Measurements from ENCODE around the gene SIN3A. TPM values are rescaled to one million over a fixed set of nuclear protein-coding genes. Genes with fewer than 3 reads are reported as not detected.
"Not testable (repeated sequence)": the region's sequence is repeated elsewhere in the genome, so short reads cannot be mapped to it uniquely, and the experiment has no call there.

SIN3A gene
- total RNA-seq, 2 experiments from 2014 or later: 85.9 to 86.7 TPM

GRCh38 chr15:75349851-75350588 lies 101.5 kb downstream of the SIN3A start:
- ChIA-PET CTCF (interaction anchor here (1.5 to 1.6 kb wide), 2 partner anchors 18 to 101 kb away, joined by 3 read pairs; partner anchors contain the start of gene SIN3A), POLR2A (interaction anchor here (1.1 kb wide), 1 partner anchor 102 kb away, joined by 3 read pairs; the partner anchor contains the start of gene SIN3A)

GRCh38 chr15:75349351-75349669 lies 102.2 kb downstream of the SIN3A start:
- ChIA-PET CTCF (interaction anchor here (0.5 to 1.5 kb wide), 2 partner anchors 52 to 102 kb away, joined by 3 read pairs; partner anchors contain the start of gene SIN3A), POLR2A (interaction anchor here (1.1 kb wide), 1 partner anchor 102 kb away, joined by 3 read pairs; the partner anchor contains the start of gene SIN3A)

- CTCF ChIA-PET: interaction anchor here (0.5 to 1.5 kb wide), 3 partner anchors 20 to 102 kb away, joined by 3 read pairs; partner anchors contain the start of genes MAN2C1 and SIN3A
- POLR2A ChIA-PET: interaction anchor here (0.5 to 1.2 kb wide), 4 partner anchors 19 to 293 kb away, joined by 3 to 4 read pairs (median 4); partner anchors contain the start of gene SIN3A
Measured at GRCh38 chr15:75348562-75349350, 102.7 kb downstream of the SIN3A start.

- CTCF ChIA-PET: interaction anchor here (1.0 to 1.2 kb wide), 2 partner anchors 12 to 20 kb away, joined by 3 to 4 read pairs; partner anchors contain the start of genes COMMD4 and MAN2C1
- POLR2A ChIA-PET: interaction anchor here (0.5 to 1.6 kb wide), 5 partner anchors 11 to 946 kb away, joined by 3 to 5 read pairs (median 4); no protein-coding TSS in a partner anchor
Measured at GRCh38 chr15:75348034-75348561, 103.4 kb downstream of the SIN3A start.

GRCh38 chr15:75347222-75348033 lies 104.1 kb downstream of the SIN3A start:
- ChIA-PET CTCF (interaction anchor here (1.0 to 1.2 kb wide), 2 partner anchors 11 to 21 kb away, joined by 3 to 4 read pairs; partner anchors contain the start of genes COMMD4 and MAN2C1), POLR2A (interaction anchor here (0.6 to 1.6 kb wide), 4 partner anchors 11 to 945 kb away, joined by 3 to 5 read pairs (median 4); no protein-coding TSS in a partner anchor)

- CTCF ChIA-PET: no interaction called here
- POLR2A ChIA-PET: interaction anchor here (1.6 kb wide), 1 partner anchor 10 kb away, joined by 5 read pairs; no protein-coding TSS in a partner anchor
Measured at GRCh38 chr15:75346796-75347221, 104.7 kb downstream of the SIN3A start, which contains the start of gene NEIL1. Gene NEIL1, plus strand, starts transcription at chr15:75347039. Its CDS starts 1,867 bp downstream, at chr15:75348906.

GRCh38 chr15:75343953-75344352 lies 107.5 kb downstream of the SIN3A start:
- POLR2A ChIA-PET, CTCF ChIA-PET: not testable (repeated sequence)

GRCh38 chr15:75342221-75342620 lies 109.3 kb downstream of the SIN3A start:
- CTCF ChIA-PET: interaction anchor here (0.5 kb wide), 1 partner anchor 258 kb away, joined by 3 read pairs; no protein-coding TSS in a partner anchor
- POLR2A ChIA-PET: no interaction called here

- ChIA-PET POLR2A (no interaction called here), CTCF (interaction anchor here (1.3 kb wide), 1 partner anchor 13 kb away, joined by 3 read pairs; no protein-coding TSS in a partner anchor)
Measured at GRCh38 chr15:75339531-75340240, 111.8 kb downstream of the SIN3A start.

- CTCF ChIA-PET: no interaction called here
- POLR2A ChIA-PET: no interaction called here
Measured at GRCh38 chr15:75338661-75339240, 112.7 kb downstream of the SIN3A start.

- ChIA-PET POLR2A (interaction anchor here (0.6 to 1.0 kb wide), 3 partner anchors 12 to 261 kb away, joined by 3 to 5 read pairs (median 3); partner anchors contain the start of genes MAN2C1 and NEIL1), CTCF (interaction anchor here (0.6 to 2.1 kb wide), 3 partner anchors 12 to 32 kb away, joined by 4 to 6 read pairs (median 5); no protein-coding TSS in a partner anchor)
Measured at GRCh38 chr15:75335705-75336355, 115.7 kb downstream of the SIN3A start, which contains the start of gene COMMD4. Gene COMMD4, plus strand, starts transcription at chr15:75336063. Its CDS starts 27 bp downstream, at chr15:75336090.

- CTCF ChIA-PET: interaction anchor here (0.6 to 2.1 kb wide), 2 partner anchors 16 to 33 kb away, joined by 5 to 6 read pairs; no protein-coding TSS in a partner anchor
- POLR2A ChIA-PET: no interaction called here
Measured at GRCh38 chr15:75335313-75335704, 116.2 kb downstream of the SIN3A start.

GRCh38 chr15:75333654-75334419 lies 117.7 kb downstream of the SIN3A start:
- CTCF ChIA-PET: interaction anchor here (2.1 kb wide), 1 partner anchor 34 kb away, joined by 6 read pairs; no protein-coding TSS in a partner anchor
- POLR2A ChIA-PET: not testable (repeated sequence)

GRCh38 chr15:75332093-75332492 lies 119.4 kb downstream of the SIN3A start:
- POLR2A ChIA-PET, CTCF ChIA-PET: not testable (repeated sequence)

- POLR2A ChIA-PET: no interaction called here
- CTCF ChIA-PET: no interaction called here
Measured at GRCh38 chr15:75329571-75329970, 121.9 kb downstream of the SIN3A start.
